ENCODE results near the gene ZDHHC17.

The ZDHHC17 gene

DNA sequence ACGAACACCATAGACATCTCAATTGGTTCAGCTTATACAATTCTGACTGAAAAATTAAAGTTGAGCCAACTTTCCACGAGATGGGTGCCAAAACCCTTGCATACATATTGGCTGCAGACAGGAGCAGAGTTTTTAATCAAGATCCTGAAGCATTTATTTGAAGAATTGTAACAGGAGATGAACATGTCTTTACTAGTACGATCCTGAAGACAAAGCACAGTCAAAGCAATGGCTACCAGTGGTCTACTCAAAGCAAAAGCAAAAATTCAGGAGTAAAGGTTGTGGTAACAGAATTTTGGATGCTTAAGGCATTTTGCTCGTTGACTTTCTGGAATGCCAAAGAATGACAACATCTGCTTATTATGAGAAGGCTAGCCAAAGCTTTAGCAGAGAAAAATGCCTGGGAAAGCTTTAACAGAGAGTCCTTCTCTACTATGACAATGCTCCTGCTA lies 20.7 kb downstream of the ZDHHC17 start:
- Histone ChIP-seq H3K4ac (ENCODE audit: low read depth in 1 of 2, low read length in 2 of 2) (no peak overlapping the region), H2BK12ac (ENCODE audit: low read length in 2 of 2) (no peak overlapping the region), H2BK15ac (ENCODE audit: low read depth, poor library complexity, severe bottlenecking) (no peak overlapping the region), H3K9me3 (ENCODE audit: control insufficient read depth, low read length) (no peaks in the 10 kb centered on the region), H3K18ac (ENCODE audit: low read depth in 1 of 2, low read length in 2 of 2) (no peak overlapping the region), H3K36me3 (ENCODE audit: control insufficient read depth in 1 of 2, insufficient read depth in 2 of 2, low read depth in 1 of 2, low read length in 2 of 2) (no peaks in the 10 kb centered on the region), H3K14ac (ENCODE audit: low read length in 2 of 2) (no peak overlapping the region), H3K27ac (ENCODE audit: low read length, poor library complexity, severe bottlenecking) (peak overlapping the region; percentile 28), H4K91ac (ENCODE audit: low read length) (no peak overlapping the region), H3K9ac (ENCODE audit: low read length) (peak overlapping the region; percentile 47), H3K27me3 (ENCODE audit: control insufficient read depth in 1 of 2, insufficient read depth in 1 of 2, low read length in 2 of 2) (no peaks in the 10 kb centered on the region), H3K4me3 (ENCODE audit: insufficient read depth in 1 of 2, low read depth in 1 of 2, low read length in 2 of 2) (peak overlapping the region in 1 of 2 experiments; percentile 31), H3K4me2 (ENCODE audit: low read length, poor library complexity, severe bottlenecking) (no peak overlapping the region), H2BK5ac (ENCODE audit: low read depth, low read length, poor library complexity, severe bottlenecking) (no peak overlapping the region), H3K23ac (ENCODE audit: low read length in 2 of 2) (no peak overlapping the region), H3K79me1 (replicated peaks; ENCODE audit: low read length, poor library complexity, severe bottlenecking) (peaks cover 18% of the 10 kb centered on the region), H2AK5ac (ENCODE audit: low read length, severe bottlenecking) (no peak overlapping the region), H2BK120ac (ENCODE audit: low read depth, low read length) (no peak overlapping the region), H4K8ac (ENCODE audit: low read length) (no peak overlapping the region), H3K4me1 (ENCODE audit: control insufficient read depth, insufficient read depth, low read depth, low read length) (no peaks in the 10 kb centered on the region), H2AFZ (ENCODE audit: low read depth, low read length) (no peak overlapping the region)
- no peak for DNase-seq
- 98% methylated on average over 3 of the region's 4 CpGs for WGBS

GRCh38 chr12:76785407-76785806 lies 21.5 kb downstream of the ZDHHC17 start:
- no peak overlapping the region for H3K14ac ChIP-seq (ENCODE audit: low read length in 2 of 2)
- no peaks in the 10 kb centered on the region for H3K9me3 ChIP-seq (ENCODE audit: control insufficient read depth, low read length)
- H4K8ac ChIP-seq (ENCODE audit: low read length): no peak overlapping the region
- H3K4ac ChIP-seq (ENCODE audit: low read depth in 1 of 2, low read length in 2 of 2): no peak overlapping the region
- no peak overlapping the region for H2AFZ ChIP-seq (ENCODE audit: low read depth, low read length)
- H2AK5ac ChIP-seq (ENCODE audit: low read length, severe bottlenecking): no peak overlapping the region
- H3K23ac ChIP-seq (ENCODE audit: low read length in 2 of 2): no peak overlapping the region
- H3K36me3 ChIP-seq (ENCODE audit: control insufficient read depth in 1 of 2, insufficient read depth in 2 of 2, low read depth in 1 of 2, low read length in 2 of 2): no peaks in the 10 kb centered on the region
- H3K18ac ChIP-seq (ENCODE audit: low read depth in 1 of 2, low read length in 2 of 2): no peak overlapping the region
- no peak overlapping the region for H2BK5ac ChIP-seq (ENCODE audit: low read depth, low read length, poor library complexity, severe bottlenecking)
- no peak overlapping the region for H3K9ac ChIP-seq (ENCODE audit: low read length)
- H3K4me3 ChIP-seq (ENCODE audit: insufficient read depth in 1 of 2, low read depth in 1 of 2, low read length in 2 of 2): no peak overlapping the region
- H3K27me3 ChIP-seq (ENCODE audit: control insufficient read depth in 1 of 2, insufficient read depth in 1 of 2, low read length in 2 of 2): no peaks in the 10 kb centered on the region
- H4K91ac ChIP-seq (ENCODE audit: low read length): no peak overlapping the region
- H3K4me2 ChIP-seq (ENCODE audit: low read length, poor library complexity, severe bottlenecking): no peak overlapping the region
- WGBS: no CpG with 5 or more reads among the region's 1 CpG
- no peak overlapping the region for H2BK12ac ChIP-seq (ENCODE audit: low read length in 2 of 2)
- no peaks in the 10 kb centered on the region for H3K4me1 ChIP-seq (ENCODE audit: control insufficient read depth, insufficient read depth, low read depth, low read length)
- no peak for DNase-seq
- peaks cover 18% of the 10 kb centered on the region for H3K79me1 ChIP-seq (replicated peaks; ENCODE audit: low read length, poor library complexity, severe bottlenecking)
- no peak overlapping the region for H2BK15ac ChIP-seq (ENCODE audit: low read depth, poor library complexity, severe bottlenecking)
- no peak overlapping the region for H3K27ac ChIP-seq (ENCODE audit: low read length, poor library complexity, severe bottlenecking)
- no peak overlapping the region for H2BK120ac ChIP-seq (ENCODE audit: low read depth, low read length)

GRCh38 chr12:76786986-76787385 lies 23.1 kb downstream of the ZDHHC17 start:
- no peak overlapping the region for H3K18ac ChIP-seq (ENCODE audit: low read depth in 1 of 2, low read length in 2 of 2)

DNA sequence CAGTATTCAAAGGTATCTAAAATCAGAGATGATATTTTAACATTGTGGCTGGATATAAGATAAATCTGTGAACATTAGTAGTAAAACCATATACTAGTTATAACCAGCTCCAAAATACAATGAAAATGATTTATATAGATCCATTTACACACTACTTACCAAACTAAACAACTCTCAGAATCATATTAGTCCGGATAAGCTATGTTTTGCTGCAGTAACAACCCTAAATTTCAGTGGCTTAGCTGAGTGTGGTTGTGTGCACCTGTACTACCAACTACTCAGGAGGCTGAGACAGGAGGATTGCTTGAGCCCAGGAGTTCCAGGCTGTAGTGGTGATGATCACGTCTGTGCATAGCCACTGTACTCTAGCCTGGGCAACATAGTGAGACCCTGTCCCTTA lies 23.8 kb downstream of the ZDHHC17 start:
- Histone ChIP-seq H2AFZ (ENCODE audit: low read depth, low read length) (no peak overlapping the region), H3K27ac (ENCODE audit: low read length, poor library complexity, severe bottlenecking) (no peak overlapping the region), H4K91ac (ENCODE audit: low read length) (no peak overlapping the region), H3K18ac (ENCODE audit: low read depth in 1 of 2, low read length in 2 of 2) (no peak overlapping the region), H3K23ac (ENCODE audit: low read length in 2 of 2) (no peak overlapping the region), H2BK120ac (ENCODE audit: low read depth, low read length) (no peak overlapping the region), H2BK5ac (ENCODE audit: low read depth, low read length, poor library complexity, severe bottlenecking) (no peak overlapping the region), H3K27me3 (ENCODE audit: control insufficient read depth in 1 of 2, insufficient read depth in 1 of 2, low read length in 2 of 2) (no peaks in the 10 kb centered on the region), H2AK5ac (ENCODE audit: low read length, severe bottlenecking) (no peak overlapping the region), H3K9ac (ENCODE audit: low read length) (no peak overlapping the region), H3K4ac (ENCODE audit: low read depth in 1 of 2, low read length in 2 of 2) (no peak overlapping the region), H3K4me3 (ENCODE audit: insufficient read depth in 1 of 2, low read depth in 1 of 2, low read length in 2 of 2) (no peak overlapping the region), H2BK12ac (ENCODE audit: low read length in 2 of 2) (no peak overlapping the region), H3K4me1 (ENCODE audit: control insufficient read depth, insufficient read depth, low read depth, low read length) (no peaks in the 10 kb centered on the region), H3K4me2 (ENCODE audit: low read length, poor library complexity, severe bottlenecking) (no peak overlapping the region), H2BK15ac (ENCODE audit: low read depth, poor library complexity, severe bottlenecking) (no peak overlapping the region), H3K79me1 (replicated peaks; ENCODE audit: low read length, poor library complexity, severe bottlenecking) (peaks cover 15% of the 10 kb centered on the region), H3K14ac (ENCODE audit: low read length in 2 of 2) (no peak overlapping the region), H4K8ac (ENCODE audit: low read length) (no peak overlapping the region), H3K36me3 (ENCODE audit: control insufficient read depth in 1 of 2, insufficient read depth in 2 of 2, low read depth in 1 of 2, low read length in 2 of 2) (no peaks in the 10 kb centered on the region), H3K9me3 (ENCODE audit: control insufficient read depth, low read length) (no peaks in the 10 kb centered on the region)
- DNase-seq: no peak
- 100% methylated on average over 2 of the region's 2 CpGs for WGBS

More at GRCh38 chr12:76786986-76787385, 23.1 kb downstream of the ZDHHC17 start:
- H3K9me3 ChIP-seq (ENCODE audit: control insufficient read depth, low read length): no peaks in the 10 kb centered on the region
- no peak overlapping the region for H3K14ac ChIP-seq (ENCODE audit: low read length in 2 of 2)
- H3K23ac ChIP-seq (ENCODE audit: low read length in 2 of 2): no peak overlapping the region
- H3K4me2 ChIP-seq (ENCODE audit: low read length, poor library complexity, severe bottlenecking): no peak overlapping the region
- H4K91ac ChIP-seq (ENCODE audit: low read length): no peak overlapping the region
- no peaks in the 10 kb centered on the region for H3K36me3 ChIP-seq (ENCODE audit: control insufficient read depth in 1 of 2, insufficient read depth in 2 of 2, low read depth in 1 of 2, low read length in 2 of 2)
- peaks cover 18% of the 10 kb centered on the region for H3K79me1 ChIP-seq (replicated peaks; ENCODE audit: low read length, poor library complexity, severe bottlenecking)
- H4K8ac ChIP-seq (ENCODE audit: low read length): no peak overlapping the region
- no peak overlapping the region for H2BK120ac ChIP-seq (ENCODE audit: low read depth, low read length)
- no peak overlapping the region for H2AFZ ChIP-seq (ENCODE audit: low read depth, low read length)
- H2BK5ac ChIP-seq (ENCODE audit: low read depth, low read length, poor library complexity, severe bottlenecking): no peak overlapping the region
- no peak for DNase-seq
- no peak overlapping the region for H3K9ac ChIP-seq (ENCODE audit: low read length)
- H3K27me3 ChIP-seq (ENCODE audit: control insufficient read depth in 1 of 2, insufficient read depth in 1 of 2, low read length in 2 of 2): no peaks in the 10 kb centered on the region
- H3K4ac ChIP-seq (ENCODE audit: low read depth in 1 of 2, low read length in 2 of 2): no peak overlapping the region
- no peak overlapping the region for H2BK15ac ChIP-seq (ENCODE audit: low read depth, poor library complexity, severe bottlenecking)
- H3K27ac ChIP-seq (ENCODE audit: low read length, poor library complexity, severe bottlenecking): no peak overlapping the region
- no peak overlapping the region for H2AK5ac ChIP-seq (ENCODE audit: low read length, severe bottlenecking)
- no peak overlapping the region for H3K4me3 ChIP-seq (ENCODE audit: insufficient read depth in 1 of 2, low read depth in 1 of 2, low read length in 2 of 2)
- WGBS: 85% methylated on average over 2 of the region's 3 CpGs
- H3K4me1 ChIP-seq (ENCODE audit: control insufficient read depth, insufficient read depth, low read depth, low read length): no peaks in the 10 kb centered on the region
- H2BK12ac ChIP-seq (ENCODE audit: low read length in 2 of 2): no peak overlapping the region
